CD4-positive, alpha-beta T cell treated with Interleukin-4 for 1 hour (primary cell): ENCODE results near the gene DLX5.

Experiments used
- DNase-seq, 2 donors: peaks; one replicate each; pipeline ENCODE4 v3.0.0-alpha.2; 2020 to 2022

Gene DLX5

GRCh38 chr7:97004247-97005182, 20.1 kb downstream of the DLX5 start:
- DNase-seq = no peak

GRCh38 chr7:97003262-97004246, 21.1 kb downstream of the DLX5 start:
- no peak for DNase-seq

GRCh38 chr7:97002555-97003261, 21.9 kb downstream of the DLX5 start:
- DNase-seq = no peak

GRCh38 chr7:97001656-97002554, 22.7 kb downstream of the DLX5 start:
- DNase-seq = no peak

- no peak for DNase-seq
Observed at GRCh38 chr7:97001221-97001620, 23.4 kb downstream of the DLX5 start.

GRCh38 chr7:96998744-96999143, 25.9 kb downstream of the DLX5 start:
- no peak for DNase-seq

- DNase-seq = no peak
Observed at GRCh38 chr7:96998333-96998732, 26.3 kb downstream of the DLX5 start.

- no peak for DNase-seq
Observed at GRCh38 chr7:96997512-96998032, 27.1 kb downstream of the DLX5 start.

GRCh38 chr7:96996958-96997511, 27.6 kb downstream of the DLX5 start:
- DNase-seq = no peak

GRCh38 chr7:96996111-96996957, 28.3 kb downstream of the DLX5 start:
- DNase-seq = no peak

- no peak for DNase-seq
Observed at GRCh38 chr7:96995406-96996110, 29.1 kb downstream of the DLX5 start.

- DNase-seq = no peak
Observed at GRCh38 chr7:96993980-96994379, 30.7 kb downstream of the DLX5 start.

GRCh38 chr7:96993094-96993865, 31.4 kb downstream of the DLX5 start:
- DNase-seq = no peak

- no peak for DNase-seq
Observed at GRCh38 chr7:96992192-96993005, 32.2 kb downstream of the DLX5 start.

- DNase-seq = no peak
Observed at GRCh38 chr7:96991546-96992191, 33.0 kb downstream of the DLX5 start.

- DNase-seq = no peak
Observed at GRCh38 chr7:96989859-96990317, 34.7 kb downstream of the DLX5 start.

GRCh38 chr7:96989241-96989858, 35.3 kb downstream of the DLX5 start:
- DNase-seq = no peak
